Smooth muscle cell (in vitro differentiated cells): ENCODE results near the gene PIK3AP1. TPM values are rescaled to one million over a fixed set of nuclear protein-coding genes. Genes with fewer than 3 reads are reported as not detected.
"Not testable (repeated sequence)": the region's sequence is repeated elsewhere in the genome, so short reads cannot be mapped to it uniquely, and the experiment has no call there.

Experiments used
- DNase-seq: peaks from one replicate; lab custom pipeline; 2025; ENCODE audit not compliant: unreplicated experiment; lab: John Stamatoyannopoulos, UW
- H2AFZ ChIP-seq: fragments of 200-600 bp; sonication (generic); 2 replicates; pipeline ENCODE4 v1.6.0; 2016; ENCODE audit warnings: antibody characterized with exemption, low read depth, mild to moderate bottlenecking
- H3F3A ChIP-seq: fragments of 200-600 bp; sonication (generic); 2 replicates; pipeline ENCODE4 v1.6.0; 2017; ENCODE audit warnings: antibody characterized with exemption, low read depth
- H3K27ac ChIP-seq: fragments of 200-600 bp; sonication (generic); 2 replicates; pipeline ENCODE4 v1.5.1; 2016; ENCODE audit warnings: low read depth, mild to moderate bottlenecking
- H3K27me3 ChIP-seq: fragments of 200-600 bp; sonication (generic); 2 replicates; pipeline ENCODE4 v1.6.1; 2016; ENCODE audit warnings: low read depth, mild to moderate bottlenecking
- H3K36me3 ChIP-seq: fragments of 200-600 bp; sonication (generic); 2 replicates; pipeline ENCODE4 v1.5.1; 2016; ENCODE audit warnings: low read depth
- H3K4me1 ChIP-seq: fragments of 200-600 bp; sonication (generic); 2 replicates; pipeline ENCODE4 v1.5.1; 2016; ENCODE audit warnings: low read depth
- H3K4me2 ChIP-seq: fragments of 200-600 bp; sonication (generic); 2 replicates; pipeline ENCODE4 v1.6.0; 2016; ENCODE audit warnings: mild to moderate bottlenecking
- H3K4me3 ChIP-seq: fragments of 200-600 bp; sonication (generic); 2 replicates; pipeline ENCODE4 v1.5.1; 2016; ENCODE audit warnings: mild to moderate bottlenecking
- H3K79me2 ChIP-seq: fragments of 200-600 bp; sonication (generic); 2 replicates; pipeline ENCODE4 v1.6.0; 2016; ENCODE audit warnings: low read depth, mild to moderate bottlenecking
- H3K9ac ChIP-seq: fragments of 200-600 bp; sonication (generic); 2 replicates; pipeline ENCODE4 v1.6.0; 2016; ENCODE audit warnings: low read depth
- H3K9me3 ChIP-seq: fragments of 200-600 bp; sonication (generic); replicated peaks from 2 replicates; pipeline ENCODE4 v1.5.1; 2016; ENCODE audit warnings: low read depth
- H4K20me1 ChIP-seq: fragments of 200-600 bp; sonication (generic); 2 replicates; pipeline ENCODE4 v1.6.0; 2016; ENCODE audit warnings: low read depth
- WGBS: methylation state at CpG from one replicate; pipeline ENCODE4 v1.1.7; 2016; ENCODE audit warnings: low lambda C conversion rate; 5-methylcytosine and 5-hydroxymethylcytosine counted together
- polyA plus RNA-seq: library from polyadenylated mRNA; unstranded; fragments of >200 nt; fragmentation: Nextera tagmentation; extraction: Ambion mirVana; gene quantifications from 2 replicates; pipeline ENCODE4 v1.2.1, GENCODE V29; 2016
- total RNA-seq: library from RNA; depleted of rRNA; stranded (reverse); fragments of >200 nt; gene quantifications from 2 replicates; pipeline ENCODE4 v1.2.3, GENCODE V29; 2014
- TF ChIP-seq, protein P1 (sequence below): fragments of 200-600 bp; sonication (generic); IDR thresholded peaks from 2 replicates; pipeline ENCODE4 v1.5.1; 2017; ENCODE audit warnings: borderline replicate concordance, mild to moderate bottlenecking, antibody characterized with exemption; ENCODE audit not compliant: insufficient read depth, poor library complexity, severe bottlenecking

Gene PIK3AP1
- total and polyA plus RNA-seq, 2 experiments from 2014 or later = 1.2 TPM; not detected in 1

DNA sequence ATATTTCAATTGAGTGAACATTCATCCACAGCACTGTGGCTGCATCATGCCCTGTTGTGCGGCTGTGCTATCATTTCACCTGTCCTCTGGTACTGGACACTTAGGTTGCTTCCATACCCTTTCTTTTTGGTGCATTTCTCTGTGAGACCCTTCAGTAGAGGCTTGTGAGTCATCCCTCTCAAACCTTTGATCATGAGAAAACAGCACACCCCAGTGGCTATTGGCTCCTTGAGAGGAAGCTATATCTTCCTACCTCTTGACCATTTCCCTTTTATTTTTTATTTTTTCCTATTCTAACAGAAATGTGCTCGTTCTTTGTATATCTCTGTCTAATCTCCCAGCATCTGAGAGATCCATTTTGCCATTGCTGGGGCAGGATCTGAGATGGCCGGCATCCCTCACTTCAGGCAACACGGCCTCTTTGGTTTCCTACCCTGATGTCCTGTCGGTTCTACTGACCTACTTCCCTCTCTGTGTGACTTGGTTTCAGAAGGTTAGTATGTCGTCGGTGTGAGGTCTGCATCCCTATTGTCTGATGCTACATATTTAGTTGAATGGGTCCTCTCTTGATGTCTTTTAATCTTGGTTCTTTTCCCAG lies 23.8 kb upstream of the PIK3AP1 start:
- H3K4me3 ChIP-seq = no peak overlapping the region
- no peak overlapping the region for H3K27ac ChIP-seq
- TF ChIP-seq, protein P1, sequence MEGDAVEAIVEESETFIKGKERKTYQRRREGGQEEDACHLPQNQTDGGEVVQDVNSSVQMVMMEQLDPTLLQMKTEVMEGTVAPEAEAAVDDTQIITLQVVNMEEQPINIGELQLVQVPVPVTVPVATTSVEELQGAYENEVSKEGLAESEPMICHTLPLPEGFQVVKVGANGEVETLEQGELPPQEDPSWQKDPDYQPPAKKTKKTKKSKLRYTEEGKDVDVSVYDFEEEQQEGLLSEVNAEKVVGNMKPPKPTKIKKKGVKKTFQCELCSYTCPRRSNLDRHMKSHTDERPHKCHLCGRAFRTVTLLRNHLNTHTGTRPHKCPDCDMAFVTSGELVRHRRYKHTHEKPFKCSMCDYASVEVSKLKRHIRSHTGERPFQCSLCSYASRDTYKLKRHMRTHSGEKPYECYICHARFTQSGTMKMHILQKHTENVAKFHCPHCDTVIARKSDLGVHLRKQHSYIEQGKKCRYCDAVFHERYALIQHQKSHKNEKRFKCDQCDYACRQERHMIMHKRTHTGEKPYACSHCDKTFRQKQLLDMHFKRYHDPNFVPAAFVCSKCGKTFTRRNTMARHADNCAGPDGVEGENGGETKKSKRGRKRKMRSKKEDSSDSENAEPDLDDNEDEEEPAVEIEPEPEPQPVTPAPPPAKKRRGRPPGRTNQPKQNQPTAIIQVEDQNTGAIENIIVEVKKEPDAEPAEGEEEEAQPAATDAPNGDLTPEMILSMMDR = peak; percentile 29
- 72% methylated on average over 7 of the region's 7 CpGs for WGBS
- H3K4me2 ChIP-seq = no peak overlapping the region
- DNase-seq = no peak
- no peaks in the 10 kb centered on the region for H4K20me1 ChIP-seq
- H3K36me3 ChIP-seq = no peaks in the 10 kb centered on the region
- no peaks in the 10 kb centered on the region for H3K27me3 ChIP-seq
- H2AFZ ChIP-seq = no peak overlapping the region
- H3F3A ChIP-seq = no peaks in the 10 kb centered on the region
- H3K9me3 ChIP-seq = no peaks in the 10 kb centered on the region
- H3K4me1 ChIP-seq = no peaks in the 10 kb centered on the region
- no peaks in the 10 kb centered on the region for H3K79me2 ChIP-seq
- H3K9ac ChIP-seq = no peak overlapping the region

DNA sequence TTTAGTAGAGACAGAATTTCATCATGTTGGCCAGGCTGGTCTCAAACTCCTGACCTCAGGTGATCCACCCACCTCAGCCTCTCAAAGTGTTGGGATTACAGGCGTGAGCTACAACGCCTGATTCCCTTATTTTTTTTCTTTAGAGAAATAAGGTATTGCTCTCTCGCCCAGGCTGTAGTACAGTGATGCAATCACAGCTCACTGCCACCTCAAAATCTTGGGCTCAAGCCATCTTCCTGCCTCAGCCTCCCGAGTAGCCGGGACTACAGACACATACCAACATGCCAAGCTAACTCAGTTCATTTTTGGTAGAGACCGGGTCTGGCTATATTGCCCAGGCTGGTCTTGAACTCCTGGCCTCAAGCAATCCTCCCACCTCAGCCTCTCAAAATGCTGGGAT lies 21.2 kb upstream of the PIK3AP1 start:
- not testable (repeated sequence) for H3K36me3 ChIP-seq, H3K4me2 ChIP-seq, H3K9me3 ChIP-seq, H3K9ac ChIP-seq, DNase-seq, H3K79me2 ChIP-seq, H4K20me1 ChIP-seq, H3K4me3 ChIP-seq, H2AFZ ChIP-seq, H3K27me3 ChIP-seq, H3K27ac ChIP-seq, H3K4me1 ChIP-seq, H3F3A ChIP-seq
- WGBS = 92% methylated on average over 6 of the region's 6 CpGs

DNA sequence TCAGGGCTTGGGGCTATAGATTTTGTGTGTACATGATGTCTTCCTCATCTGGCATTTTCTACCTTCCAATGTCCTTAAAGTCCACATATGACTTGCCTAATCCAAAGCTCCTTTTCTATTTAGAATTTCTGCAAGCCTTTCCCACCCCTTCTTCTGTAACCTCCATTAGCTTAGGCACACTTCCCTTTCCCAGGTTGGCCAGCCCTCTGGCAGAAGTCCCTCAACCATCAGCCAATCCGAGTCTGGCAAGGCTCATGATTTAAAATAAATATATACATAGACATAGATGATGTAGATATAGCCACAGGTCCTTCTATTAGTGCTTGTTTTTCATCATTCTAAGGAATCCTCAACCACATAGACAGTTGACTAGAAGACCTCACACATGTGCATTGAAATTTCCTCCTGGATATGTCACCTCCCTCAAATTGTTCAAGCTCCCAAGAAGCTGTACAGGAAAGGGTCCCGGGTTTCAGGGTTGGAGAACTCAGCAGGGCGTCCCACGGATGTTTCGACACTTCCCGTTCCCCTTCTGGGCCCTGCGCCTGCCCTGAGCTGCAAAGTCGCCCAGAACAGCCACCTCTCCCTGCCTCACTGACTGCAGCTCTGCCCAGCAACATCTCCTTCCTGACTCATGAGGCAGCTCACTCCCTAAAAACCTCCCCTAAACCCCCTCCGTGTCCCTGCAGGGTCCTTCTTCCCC lies 20.4 kb upstream of the PIK3AP1 start:
- no peaks in the 10 kb centered on the region for H3K9me3 ChIP-seq
- no peak overlapping the region for H3K4me2 ChIP-seq
- H3K4me1 ChIP-seq = no peaks in the 10 kb centered on the region
- DNase-seq = no peak
- no peak overlapping the region for H3K27ac ChIP-seq
- H4K20me1 ChIP-seq = no peaks in the 10 kb centered on the region
- H2AFZ ChIP-seq = no peak overlapping the region
- no peaks in the 10 kb centered on the region for H3F3A ChIP-seq
- WGBS = 84% methylated on average over 9 of the region's 9 CpGs
- no peak overlapping the region for H3K9ac ChIP-seq
- no peaks in the 10 kb centered on the region for H3K27me3 ChIP-seq
- H3K36me3 ChIP-seq = no peaks in the 10 kb centered on the region
- TF ChIP-seq, protein P1 = no peak
- H3K79me2 ChIP-seq = no peaks in the 10 kb centered on the region
- H3K4me3 ChIP-seq = no peak overlapping the region

DNA sequence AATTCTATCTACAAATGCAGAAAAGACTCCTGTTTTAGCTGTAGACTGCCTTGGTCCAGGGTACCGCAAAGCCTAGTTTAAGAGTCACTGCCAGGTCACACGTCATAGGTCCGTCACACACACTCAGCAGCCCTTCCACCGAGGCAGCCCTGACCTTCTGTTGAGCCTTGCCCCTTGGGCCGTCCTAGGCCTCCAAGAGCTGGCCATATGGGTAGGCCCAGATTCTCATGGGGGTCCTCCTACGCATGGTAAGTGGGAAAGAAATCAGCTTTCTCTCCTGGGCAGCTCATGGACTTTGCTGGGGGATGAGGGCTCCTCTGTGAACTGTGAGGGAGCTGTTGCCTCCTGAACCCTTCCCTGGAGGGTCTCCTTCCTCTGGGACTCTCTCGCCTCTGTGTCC lies 19.8 kb upstream of the PIK3AP1 start:
- H3K36me3 ChIP-seq = no peaks in the 10 kb centered on the region

DNA sequence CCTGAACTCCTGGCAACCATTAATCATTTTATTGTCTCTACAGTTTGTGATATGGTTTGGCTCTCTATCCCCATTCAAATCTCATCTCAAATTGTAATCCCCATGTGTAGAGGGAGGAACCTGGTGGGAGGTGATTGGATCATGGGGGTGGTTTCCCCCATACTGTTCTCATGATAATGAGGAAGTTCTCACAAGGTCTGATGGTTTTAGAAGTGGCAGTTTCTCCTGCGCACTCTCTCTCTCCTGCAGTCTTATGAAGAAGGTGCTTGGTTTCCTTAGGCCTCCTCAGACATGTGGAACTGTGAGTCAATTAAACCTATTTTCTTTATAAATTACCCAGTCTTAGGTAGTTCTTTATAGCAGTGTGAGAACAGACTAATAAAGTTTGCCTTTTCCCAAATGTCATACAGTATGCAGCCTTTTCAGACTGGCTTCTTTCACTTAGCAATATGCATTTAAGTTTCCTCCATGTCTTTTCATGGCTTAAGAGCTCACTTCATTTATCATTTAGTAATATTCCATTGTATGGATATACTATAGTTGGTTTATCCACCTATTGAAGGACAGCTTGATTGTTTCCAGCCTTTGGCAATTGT lies 17.1 kb upstream of the PIK3AP1 start:
- DNase-seq, H3F3A ChIP-seq, H3K27ac ChIP-seq, H3K9ac ChIP-seq, H3K4me2 ChIP-seq, H3K79me2 ChIP-seq, H3K9me3 ChIP-seq, H3K27me3 ChIP-seq, H3K4me3 ChIP-seq, H2AFZ ChIP-seq, H3K4me1 ChIP-seq, H4K20me1 ChIP-seq, H3K36me3 ChIP-seq: not testable (repeated sequence)
- 97% methylated on average over 1 of the region's 1 CpG for WGBS

More for the DNA sequence above, 19.8 kb upstream of the PIK3AP1 start:
- no peaks in the 10 kb centered on the region for H3K4me1 ChIP-seq
- H3K4me3 ChIP-seq = no peak overlapping the region
- H3K9ac ChIP-seq = no peak overlapping the region
- H3F3A ChIP-seq = no peaks in the 10 kb centered on the region
- no peak overlapping the region for H3K27ac ChIP-seq
- no peaks in the 10 kb centered on the region for H3K79me2 ChIP-seq
- H3K4me2 ChIP-seq = no peak overlapping the region
- WGBS = 94% methylated on average over 7 of the region's 7 CpGs
- no peaks in the 10 kb centered on the region for H3K9me3 ChIP-seq
- TF ChIP-seq, protein P1 = no peak
- H2AFZ ChIP-seq = no peak overlapping the region
- no peaks in the 10 kb centered on the region for H4K20me1 ChIP-seq
- no peak for DNase-seq
- H3K27me3 ChIP-seq = no peaks in the 10 kb centered on the region
